T-helper 9 cell (primary cell): ENCODE measurements around the gene RASGRP1.

ENCODE experiments used
- DNase-seq: peaks from one replicate; pipeline ENCODE4 v3.0.0-alpha.2; 2020

The RASGRP1 gene

DNA sequence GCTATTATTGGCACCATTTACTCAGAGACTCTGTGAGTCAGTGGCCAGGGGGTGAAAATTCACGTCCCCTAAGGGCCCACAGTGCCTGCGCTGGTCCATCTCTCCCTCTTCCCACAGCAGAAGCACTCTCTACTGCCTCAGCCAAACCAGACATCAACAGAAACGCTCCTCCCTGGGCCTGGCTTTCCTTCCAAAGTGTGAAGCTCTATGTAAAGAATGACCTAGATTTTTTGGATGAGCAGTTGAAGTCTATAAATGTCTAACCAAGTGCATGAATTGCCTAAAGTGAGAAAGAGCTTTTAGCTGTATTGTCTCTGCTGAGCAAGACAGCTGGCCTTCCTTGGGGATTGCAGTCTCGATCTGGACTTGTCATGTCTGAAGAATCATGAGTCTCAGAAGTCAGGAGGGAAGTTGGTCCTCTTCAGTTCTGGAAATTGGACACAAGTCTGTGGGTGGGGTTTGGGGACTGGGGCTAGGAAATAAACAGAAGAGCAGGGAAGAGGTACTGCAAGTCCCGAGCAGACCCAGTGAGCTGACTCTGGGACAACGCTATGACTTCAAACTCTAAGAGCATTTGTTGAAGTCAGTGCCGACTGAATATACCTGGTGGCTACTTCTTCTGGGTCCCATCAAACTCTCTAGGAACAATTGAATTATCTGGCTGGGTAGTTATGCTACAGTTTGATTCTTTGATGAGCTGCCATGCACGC is 29.0 kb downstream of the RASGRP1 start:
- DNase-seq: no peak

DNA sequence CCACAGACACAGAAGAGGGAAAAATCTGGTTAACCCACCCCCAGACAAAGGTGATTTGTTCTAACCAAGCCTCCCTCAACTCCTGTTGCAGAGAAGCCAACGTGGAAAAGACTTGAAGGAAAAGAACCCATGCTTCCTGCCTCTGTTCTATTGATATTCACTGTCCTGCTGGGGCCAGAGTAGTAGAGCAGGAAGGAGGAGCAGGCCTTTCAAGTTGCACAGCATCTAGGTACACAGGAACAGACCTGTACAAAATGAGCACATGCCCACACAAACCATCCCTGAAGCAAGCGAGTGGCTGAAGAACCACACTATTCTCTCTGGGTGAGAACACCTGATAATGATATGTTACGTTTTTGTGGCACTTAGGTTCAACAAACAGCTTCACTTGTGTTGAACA is 29.9 kb downstream of the RASGRP1 start:
- DNase-seq: no peak

DNA sequence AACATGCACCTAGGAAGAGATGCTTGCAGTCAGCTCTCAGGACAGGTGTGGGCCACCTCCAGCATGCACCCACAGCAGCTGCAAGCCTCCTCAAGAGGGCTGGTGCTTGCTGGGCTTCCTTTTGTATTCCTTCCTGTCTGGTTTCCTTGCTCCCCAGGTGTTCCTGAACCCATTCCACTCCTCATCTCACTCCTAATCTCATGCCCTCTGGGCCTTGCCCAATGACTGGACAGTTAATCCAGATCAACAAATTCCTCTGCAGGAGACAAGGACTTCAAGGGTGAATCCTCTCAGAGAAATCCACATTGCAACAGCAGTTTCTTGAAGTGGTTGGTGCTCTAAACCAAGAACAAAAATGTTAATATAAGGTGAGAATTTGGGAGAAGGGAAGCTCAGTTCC is 30.7 kb downstream of the RASGRP1 start:
- no peak for DNase-seq

DNA sequence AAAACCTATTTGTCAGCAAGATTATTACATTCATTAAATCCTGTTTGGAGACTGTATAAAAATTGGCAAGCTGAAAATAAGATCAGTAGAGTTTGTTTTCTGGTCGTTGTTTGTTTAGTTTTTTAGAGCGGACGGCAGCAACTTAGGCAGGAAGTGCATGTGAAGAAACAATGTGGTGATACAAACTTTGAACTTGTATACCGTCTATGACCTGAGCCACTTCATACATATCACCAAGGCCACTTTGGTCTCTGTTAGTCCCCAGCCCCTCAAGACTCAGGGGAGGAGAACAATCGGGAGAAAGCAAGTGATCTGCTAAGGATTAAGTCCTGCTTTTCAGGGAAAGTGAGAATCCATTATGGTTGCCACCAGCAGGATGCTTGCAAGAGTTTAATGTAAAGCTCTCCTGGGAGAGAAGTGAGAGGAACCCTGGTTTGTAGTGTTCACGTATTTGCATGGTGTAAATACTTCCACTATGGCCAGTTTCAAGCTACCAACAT is 31.1 kb downstream of the RASGRP1 start:
- no peak for DNase-seq

DNA sequence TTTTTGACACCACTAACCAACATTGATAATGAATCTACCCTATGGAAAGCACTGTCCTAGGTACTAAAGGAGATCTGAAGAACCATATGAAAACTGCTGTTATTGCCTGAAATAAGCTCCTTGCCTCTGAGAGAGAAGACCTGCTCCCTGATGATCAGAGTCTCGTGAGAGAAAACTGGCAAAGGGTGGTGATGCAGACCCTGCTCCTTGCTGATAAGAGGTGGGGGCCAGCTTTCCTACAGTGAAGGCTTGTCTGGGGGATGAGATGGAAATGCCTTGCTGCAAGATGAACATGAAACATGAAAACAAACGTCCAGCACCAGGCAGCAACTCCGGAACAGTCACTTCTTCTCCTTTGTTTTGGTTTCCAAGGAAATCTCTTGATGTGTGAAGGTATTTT is 31.9 kb downstream of the RASGRP1 start:
- DNase-seq: no peak

DNA sequence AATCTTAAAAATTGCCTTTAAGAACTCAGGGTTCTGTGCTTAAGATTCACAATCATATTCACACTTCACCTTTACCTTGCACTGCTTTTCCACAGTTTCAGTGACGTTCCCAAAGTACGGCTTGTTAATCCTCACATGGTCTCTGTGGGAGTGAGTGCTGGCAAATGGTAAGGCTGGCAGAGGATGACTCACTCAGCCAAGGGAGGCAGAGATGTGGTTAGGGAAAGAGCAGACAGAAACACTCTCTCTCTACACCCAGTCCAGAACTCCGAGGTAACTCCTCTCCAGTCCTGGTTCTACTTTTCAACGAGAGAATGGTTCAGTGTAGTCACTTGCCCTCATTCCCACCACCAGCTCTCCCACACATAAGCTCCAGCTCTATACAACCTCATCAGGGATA is 33.1 kb downstream of the RASGRP1 start:
- no peak for DNase-seq

DNA sequence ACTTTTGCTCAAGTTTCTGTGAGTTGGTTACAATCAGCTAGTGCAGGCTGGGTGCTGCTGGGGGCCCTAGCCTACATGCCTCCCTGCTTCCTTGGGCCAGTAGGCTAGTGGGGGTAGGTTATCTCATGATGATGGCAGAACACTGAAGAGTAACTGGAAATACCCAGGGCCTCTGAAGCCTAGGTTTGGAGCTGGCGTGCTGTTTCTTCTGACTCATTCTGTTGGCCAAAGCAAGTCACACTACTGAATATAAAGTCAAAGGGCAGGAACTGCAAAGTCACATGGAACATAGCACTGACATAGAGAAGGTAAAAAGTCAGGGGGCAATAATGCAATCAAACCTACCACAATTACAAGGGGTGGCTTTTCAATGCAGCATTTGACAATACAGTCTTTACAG is 34.5 kb downstream of the RASGRP1 start:
- no peak for DNase-seq

DNA sequence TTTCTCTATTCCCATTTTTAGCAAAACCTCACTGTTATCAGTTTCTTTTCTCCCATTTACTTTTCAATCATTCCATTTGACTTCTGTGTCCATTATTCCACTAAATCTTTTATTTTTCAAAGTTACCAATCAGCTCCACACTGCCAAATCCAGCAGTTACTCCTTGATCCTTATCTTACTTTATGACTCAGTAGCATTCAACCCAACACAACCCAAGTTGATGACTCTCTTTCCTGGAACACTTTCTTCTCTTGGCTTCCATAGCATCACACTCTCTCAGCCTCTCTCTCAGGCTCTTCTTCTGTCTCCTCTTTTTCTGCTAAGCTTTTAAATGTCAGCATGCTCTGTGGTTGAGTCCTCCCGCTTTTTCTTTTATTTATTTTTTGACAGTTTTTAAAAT is 36.3 kb downstream of the RASGRP1 start:
- no peak for DNase-seq

DNA sequence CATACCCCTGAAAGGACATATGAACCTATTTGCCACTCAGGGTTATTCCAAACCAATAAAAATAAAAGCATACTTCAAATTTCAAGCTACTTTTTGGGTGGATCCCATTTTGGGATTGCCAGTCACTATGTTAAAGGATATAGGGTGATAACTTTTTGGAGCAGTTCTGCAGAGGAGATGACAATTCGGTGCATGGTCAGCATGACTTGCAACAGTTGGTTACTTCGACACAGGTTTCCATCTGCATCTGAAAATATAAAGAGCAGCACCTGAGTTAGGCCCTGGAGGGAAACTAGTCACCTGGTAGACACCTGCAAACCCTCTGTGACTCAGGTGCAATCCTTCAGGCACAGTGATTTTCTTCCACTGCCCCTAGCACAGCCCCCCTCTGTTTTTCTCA is 38.5 kb downstream of the RASGRP1 start:
- no peak for DNase-seq

DNA sequence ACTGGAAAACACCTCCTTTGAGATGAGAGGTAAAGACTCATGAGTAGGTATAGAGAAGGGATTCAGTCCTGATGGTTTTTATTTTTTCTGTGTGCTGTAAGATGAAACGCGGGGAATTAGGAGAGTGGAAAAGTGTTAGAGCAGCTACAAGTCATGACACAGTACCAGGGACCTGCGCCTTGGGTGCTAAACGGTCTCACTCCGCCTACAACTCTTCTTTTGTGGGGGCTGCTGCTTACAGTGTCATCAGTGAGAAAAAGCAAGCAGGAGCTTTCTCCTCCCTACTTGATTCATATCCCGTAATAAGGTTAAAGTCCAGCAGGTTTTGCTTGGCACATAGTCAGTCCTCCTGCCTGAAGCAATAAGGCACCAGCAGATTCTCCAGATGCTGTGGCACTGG is 39.1 kb downstream of the RASGRP1 start:
- DNase-seq: no peak

DNA sequence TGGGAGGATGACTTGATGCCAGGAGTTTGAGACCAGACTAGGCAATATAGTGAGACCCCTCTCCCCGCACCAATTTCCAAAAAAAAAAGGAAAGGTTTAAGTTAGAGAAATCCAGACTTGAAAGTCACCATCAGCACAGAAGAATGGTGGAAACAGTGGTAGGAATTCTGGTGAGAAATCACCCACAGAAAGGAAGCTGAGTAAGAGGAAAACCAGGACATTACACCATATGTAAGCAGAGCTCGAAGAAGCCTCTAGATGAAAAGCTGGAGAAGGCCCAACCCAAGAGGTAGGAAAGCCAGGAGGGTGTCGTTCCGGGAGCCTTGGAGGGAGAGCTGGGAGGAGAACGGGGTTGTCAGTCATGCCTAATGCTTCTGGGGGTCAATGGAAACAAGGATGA is 40.5 kb downstream of the RASGRP1 start:
- DNase-seq: no peak

DNA sequence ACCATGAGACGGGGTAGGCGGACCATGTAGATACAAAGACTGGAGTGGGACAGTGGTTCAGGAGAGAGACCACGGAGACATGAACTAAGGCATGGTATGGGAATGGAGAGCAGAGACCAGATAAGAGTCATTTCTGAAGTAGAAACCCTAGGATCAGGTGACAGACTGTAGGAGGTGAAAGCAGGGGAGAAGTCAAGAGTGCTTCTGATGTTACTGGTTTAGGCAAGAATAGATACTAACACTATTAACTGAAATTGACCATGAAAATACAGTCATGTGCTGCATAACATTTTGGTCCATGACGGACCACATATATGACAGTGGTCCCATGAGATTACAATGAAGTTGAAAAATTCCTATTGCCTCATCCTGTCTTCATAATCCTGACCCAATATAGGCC is 41.7 kb downstream of the RASGRP1 start:
- no peak for DNase-seq

DNA sequence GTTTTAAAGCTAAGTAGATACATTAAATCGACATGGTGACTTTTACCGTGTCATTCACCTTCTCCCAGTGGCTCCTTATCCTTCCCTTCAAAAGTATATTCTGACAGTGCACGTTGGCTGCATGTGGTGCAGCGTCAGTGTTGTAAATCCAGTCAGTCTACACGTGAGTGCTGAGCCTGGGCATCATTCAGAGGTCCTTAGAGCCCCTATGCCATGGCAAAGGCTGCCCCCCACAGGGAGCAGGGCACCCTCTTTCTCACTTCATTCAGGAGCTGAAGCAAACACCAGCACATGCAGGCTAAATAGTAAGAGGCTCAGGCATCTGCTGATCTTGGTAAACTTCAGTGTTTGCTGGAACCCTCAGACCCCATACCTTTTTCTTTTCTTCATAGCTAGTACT is 43.3 kb downstream of the RASGRP1 start:
- DNase-seq: no peak

DNA sequence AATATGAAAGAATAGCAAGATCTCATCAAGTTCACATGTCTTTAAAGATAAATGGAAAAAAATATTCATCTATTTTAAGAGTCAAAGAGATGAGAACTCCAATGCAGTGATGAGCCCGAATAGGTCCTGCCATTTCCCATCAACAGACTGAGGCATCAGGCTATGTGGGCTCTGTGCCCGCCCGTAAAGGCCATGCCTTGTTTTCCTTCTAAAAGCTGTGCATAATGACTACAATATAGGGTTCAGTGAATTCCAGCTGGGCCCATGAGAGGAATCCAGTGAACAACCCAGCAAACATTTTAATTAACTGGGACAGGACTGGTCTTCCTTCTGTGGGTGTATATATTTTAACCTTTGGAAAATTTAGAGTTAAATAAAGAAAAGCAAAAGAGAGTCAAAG is 44.6 kb downstream of the RASGRP1 start:
- no peak for DNase-seq

DNA sequence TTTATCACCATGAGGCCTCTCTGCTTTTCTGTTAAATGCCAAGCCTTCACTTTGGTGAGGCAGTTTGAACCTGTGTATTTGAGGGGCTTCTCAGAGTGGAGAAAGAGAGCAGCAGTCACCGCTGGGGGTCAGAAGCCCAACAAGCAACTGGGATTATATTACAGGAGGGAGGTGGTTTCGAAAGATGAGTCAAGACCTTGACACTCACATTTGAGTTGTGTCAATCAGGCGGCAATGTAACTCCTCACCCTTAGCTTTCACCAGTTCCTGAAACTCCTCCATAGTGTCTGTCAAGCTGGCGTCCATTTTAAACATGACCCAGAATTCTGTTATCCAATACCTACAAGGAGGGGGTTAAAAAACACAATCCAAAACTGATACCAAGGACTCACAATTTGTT is 46.5 kb downstream of the RASGRP1 start:
- no peak for DNase-seq

DNA sequence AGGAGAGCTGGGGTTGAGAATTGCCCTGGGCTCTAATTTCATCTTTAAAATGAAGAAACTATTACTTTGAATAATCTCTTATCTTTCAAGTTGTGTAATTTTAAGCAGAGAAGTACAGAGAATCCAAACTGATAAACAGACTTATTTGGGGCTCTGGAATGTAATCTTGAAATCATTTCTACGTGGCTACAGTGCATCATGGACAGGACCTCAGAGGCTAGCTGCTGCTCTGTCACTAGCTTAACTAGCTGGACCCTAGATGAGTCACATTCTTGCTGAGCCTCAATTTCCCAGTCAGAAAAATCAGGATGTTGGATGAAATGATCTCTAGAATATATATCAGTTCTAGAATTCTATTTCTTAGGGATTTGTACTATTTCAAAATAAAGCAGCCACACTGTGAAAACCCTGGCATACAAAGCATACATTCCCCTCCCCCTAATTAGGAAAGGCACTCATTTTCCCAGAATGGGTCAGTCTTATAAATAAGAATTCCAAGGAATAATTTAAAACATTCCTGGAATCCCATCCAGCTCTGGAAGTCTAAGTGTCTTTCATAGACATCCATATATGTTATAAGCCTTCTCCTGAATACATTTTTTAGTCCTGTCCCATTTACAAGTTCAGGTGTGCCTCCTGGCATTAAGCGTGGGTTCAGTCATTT is 47.2 kb downstream of the RASGRP1 start:
- no peak for DNase-seq

DNA sequence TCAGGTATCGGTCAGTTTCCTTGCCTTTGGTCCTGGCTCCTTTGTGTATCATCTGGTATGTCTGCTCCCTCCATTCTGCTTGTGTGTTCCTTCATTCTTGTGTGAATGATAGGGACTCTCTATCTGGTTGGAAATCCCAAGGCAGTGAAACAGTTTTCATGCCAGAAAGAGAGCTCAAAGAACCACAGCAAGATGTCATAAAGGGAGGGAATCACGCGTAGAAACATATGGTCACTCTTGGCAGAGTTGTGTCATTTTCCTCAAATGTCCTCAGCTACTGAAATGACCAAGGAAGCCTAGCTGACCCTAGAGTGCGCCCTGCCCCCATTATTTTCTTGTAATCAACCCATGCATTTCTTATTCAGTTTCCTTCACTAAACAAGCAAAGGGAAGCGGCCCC is 48.0 kb downstream of the RASGRP1 start:
- no peak for DNase-seq

DNA sequence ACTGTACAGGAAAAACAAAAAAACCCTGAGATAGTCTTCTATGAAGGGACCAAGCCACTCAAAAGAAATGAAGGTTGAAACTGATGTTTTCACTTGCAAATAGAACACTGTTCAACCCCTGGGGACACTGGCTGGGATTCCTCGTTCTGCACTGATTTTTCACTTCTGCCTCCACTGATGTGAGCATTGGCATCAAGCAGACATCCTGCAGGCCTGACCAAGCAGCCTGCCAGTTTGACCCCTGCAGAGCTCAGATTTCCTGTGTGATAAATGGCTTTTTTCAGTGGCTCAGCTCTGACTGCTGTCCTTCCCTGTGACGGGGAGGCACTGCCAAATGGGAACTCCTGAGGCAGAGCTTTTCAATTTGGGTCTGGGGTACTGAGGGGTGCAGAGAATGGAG is 50.0 kb downstream of the RASGRP1 start:
- no peak for DNase-seq

DNA sequence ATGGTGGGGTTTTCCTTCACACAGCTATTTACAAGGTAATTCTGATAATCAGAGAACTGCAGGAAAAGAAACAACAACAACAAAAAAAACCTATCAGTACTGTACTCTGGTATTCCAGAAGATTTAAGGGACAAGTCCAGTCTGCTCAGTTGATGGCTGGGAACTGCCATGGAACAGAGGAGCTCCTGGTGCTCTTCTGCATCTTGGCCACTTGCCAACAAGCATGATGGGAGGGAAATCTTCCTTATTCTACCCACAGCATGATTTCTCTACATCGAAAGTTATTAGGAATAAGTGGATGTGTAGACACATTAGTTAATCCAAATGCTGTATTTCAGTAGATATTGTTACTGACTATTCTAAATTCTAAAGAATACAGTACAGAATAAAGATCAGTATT is 51.7 kb downstream of the RASGRP1 start:
- DNase-seq: no peak

DNA sequence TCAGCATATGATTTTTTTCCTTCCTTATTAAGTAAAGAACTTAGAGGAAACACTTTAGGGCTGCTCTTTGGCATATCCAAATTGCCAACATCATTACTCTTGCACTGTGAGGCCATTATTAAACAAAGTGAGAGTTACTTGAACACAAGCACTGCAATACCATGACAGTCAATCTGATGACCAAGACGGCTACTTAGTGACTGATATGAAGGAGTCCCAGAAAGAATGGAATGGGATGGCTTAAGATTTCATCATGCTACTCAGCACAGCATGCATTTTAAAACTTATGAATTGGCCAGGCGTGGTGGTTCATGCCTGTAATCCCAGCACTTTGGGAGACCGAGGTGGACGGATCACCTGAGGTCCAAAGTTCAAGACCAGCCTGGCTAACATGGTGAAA is 55.5 kb downstream of the RASGRP1 start:
- no peak for DNase-seq

DNA sequence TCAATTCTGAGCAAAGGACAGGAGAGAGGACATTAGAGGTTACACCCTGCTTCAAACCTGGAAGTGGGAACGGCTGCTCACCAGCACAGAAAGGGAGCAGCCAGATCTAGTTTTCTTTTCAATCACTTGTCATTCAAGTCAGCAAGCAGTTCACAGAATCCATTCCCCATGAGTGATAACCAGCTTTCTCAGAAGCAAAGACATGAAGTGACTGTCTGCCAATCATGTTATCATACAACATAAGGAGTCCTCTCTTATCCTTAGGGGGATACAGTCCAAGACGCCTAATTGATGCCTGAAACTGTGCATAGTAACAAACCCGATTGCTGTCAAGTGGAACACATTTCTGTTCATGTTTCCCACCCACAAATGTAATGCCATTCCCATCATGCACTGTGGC is 56.0 kb downstream of the RASGRP1 start:
- no peak for DNase-seq

DNA sequence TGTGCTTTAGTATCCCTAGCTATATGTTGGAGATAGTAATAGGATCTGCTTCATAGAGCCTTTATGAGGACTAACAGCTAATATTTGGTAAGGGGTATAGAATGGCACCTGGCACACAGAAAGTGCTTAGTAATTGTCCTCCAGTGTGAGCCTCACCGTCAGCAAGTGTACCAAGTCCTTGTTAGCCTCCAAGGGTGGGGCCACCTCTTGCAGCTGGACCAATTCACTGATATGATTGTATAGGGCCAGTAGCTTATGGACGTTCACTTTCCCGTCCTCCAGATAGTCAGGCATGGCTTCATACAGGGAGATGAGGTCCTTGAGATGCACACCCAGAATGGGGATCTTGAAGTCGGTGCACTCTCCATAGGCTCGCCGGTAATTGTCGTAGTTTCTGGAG is 57.0 kb downstream of the RASGRP1 start:
- DNase-seq: no peak

DNA sequence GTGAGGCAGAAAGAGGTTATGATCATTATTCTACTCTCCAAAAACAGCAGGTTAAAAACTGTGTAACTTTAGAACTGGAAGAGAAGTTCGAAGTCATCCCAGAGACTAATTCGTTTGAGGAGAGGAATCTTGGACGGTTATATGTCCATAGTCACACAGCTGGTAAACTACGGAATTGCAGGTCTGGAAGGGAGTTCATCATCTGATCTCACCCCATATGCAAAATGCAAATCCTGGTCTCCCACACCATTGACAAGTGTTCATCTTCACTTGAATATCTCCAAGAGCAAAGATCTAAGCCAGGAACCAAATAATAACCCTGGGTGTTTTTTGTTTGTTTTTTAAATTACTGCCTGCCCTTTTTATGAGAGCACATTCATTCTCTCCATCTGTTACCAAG is 57.6 kb downstream of the RASGRP1 start:
- no peak for DNase-seq

DNA sequence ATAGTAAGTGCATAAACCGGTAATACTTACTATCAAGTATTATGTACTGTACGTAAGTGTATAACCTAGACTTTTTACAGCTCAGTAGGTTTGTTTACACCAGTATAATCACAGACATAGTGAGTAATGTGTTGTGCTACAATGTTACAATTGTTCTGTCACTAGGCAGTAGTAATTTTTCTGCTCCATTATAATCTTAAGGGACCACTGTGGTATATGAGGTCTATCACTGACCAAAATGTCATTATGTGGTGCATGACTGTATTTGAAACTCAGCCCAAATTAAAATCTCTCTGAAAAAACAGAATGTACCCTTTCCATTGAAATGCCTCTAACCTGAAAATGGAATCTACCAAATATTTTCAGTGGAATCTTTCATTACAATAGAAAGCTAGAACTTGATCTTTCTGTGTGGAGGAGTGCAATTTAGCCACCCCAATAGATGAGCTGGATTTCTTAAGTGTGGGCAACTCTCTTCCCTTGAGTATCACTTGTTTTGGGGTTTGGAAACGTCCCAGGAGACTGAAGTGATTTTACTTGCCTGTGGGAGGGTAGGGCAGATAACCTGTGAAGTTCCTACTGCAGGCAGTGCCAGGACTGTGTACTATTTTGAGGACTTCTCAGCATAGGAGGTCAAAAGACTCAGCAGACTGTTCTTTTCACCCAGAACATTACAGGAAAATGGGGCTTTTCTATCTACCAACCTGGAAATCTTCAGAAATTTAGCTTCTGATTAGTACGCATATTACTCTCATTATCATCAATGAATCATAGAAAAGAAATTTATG is 59.7 kb downstream of the RASGRP1 start:
- no peak for DNase-seq
